Measurements from ENCODE around the gene TERT.
A peak's percentile ranks its signal among the peaks of the same experiment; 100 is the strongest.
"Not testable (repeated sequence)": the region's sequence is repeated elsewhere in the genome, so short reads cannot be mapped to it uniquely, and the experiment has no call there.

TERT gene

DNA sequence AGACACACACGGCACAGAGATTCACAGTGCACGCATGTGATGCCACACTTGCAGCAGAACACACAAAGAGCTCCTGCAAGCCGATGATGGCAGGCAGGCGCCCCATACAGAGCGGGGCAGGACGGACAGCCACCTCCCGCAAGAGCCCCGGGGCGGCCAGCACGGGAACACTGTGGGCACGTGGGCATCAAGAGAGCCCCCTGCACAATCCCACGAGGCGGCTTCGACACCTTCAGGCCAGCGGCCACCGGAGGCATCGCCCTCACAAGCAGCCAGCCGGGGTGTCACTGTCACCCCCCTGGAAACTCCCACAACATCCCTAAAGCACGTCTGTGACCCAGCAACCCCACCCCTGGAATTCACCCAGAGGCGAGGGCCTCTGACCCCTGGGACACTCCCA, 17.9 kb downstream of the TERT start:
- no peaks in the 10 kb centered on the region for H3K4me1 ChIP-seq (ENCODE audit: control insufficient read depth, insufficient read depth, low read length)
- no peak for TF ChIP-seq SCRT1 (tag by site-specific recombination; IDR thresholded peaks at IDR 0.05; ENCODE audit: borderline replicate concordance)
- ChIA-PET CTCF (interaction anchor here (0.7 kb wide), 1 partner anchor 203 kb away, joined by 5 read pairs; no protein-coding TSS in a partner anchor), POLR2A (no interaction called here)
- H3K36me3 ChIP-seq (ENCODE audit: control insufficient read depth in 2 of 2, insufficient read depth in 1 of 2, low read length in 2 of 2) = peaks cover 0 to 6% of the 10 kb centered on the region in 2 experiments; a peak in 1 of 3 replicates
- H3K4me3 ChIP-seq (ENCODE audit: low read depth, low read length) = no peak overlapping the region
- no peak overlapping the region for H3K27ac ChIP-seq (ENCODE audit: extremely low read depth, low read depth, low read length)
- H3K9me3 ChIP-seq (ENCODE audit: control insufficient read depth, insufficient read depth, low read depth, low read length) = no peaks in the 10 kb centered on the region

DNA sequence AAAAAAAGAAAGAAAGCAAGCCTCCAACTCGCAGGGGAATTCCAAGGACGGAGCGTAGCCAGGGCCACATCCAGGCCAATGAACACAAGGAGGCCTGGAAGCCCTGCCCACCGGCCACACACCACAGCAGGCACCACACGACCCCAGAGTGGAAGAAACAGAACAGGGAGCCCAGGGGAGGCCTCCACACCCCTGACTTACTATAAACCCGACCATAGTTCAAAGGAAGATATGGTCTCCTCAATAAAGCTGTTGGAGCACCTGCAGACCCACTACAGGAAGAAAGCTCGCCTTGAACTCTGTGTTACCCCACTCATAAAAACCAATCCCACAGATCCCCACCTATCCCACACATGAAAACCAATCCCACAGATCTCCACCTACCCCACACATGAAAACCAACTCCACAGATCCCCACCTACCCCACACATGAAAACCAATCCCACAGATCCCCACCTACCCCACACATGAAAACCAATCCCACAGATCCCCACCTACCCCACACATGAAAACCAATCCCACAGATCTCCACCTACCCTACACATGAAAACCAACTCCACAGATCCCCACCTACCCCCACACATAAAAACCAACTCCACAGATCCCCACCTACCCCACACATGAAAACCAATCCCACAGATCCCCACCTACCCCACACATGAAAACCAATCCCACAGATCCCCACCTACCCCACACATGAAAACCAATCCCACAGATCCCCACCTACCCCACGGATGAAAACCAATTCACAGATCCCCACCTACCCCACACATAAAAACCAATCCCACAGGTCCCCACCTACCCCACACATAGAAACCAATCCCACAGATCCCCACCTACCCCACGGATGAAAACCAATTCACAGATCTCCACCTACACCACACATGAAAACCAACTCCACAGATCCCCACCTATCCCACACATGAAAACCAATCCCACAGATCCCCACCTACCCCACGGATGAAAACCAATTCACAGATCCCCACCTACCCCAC, 19.2 kb downstream of the TERT start:
- H3K4me1 ChIP-seq (ENCODE audit: control insufficient read depth, insufficient read depth, low read length); H3K4me3 ChIP-seq (ENCODE audit: low read depth, low read length); H3K9me3 ChIP-seq (ENCODE audit: control insufficient read depth, insufficient read depth, low read depth, low read length); POLR2A ChIA-PET; H3K36me3 ChIP-seq (ENCODE audit: control insufficient read depth in 2 of 2, insufficient read depth in 1 of 2, low read length in 2 of 2); H3K27ac ChIP-seq (ENCODE audit: extremely low read depth, low read depth, low read length): not testable (repeated sequence)
- peak; percentile 32 for TF ChIP-seq ZFHX2 (tag by site-specific recombination; conservative IDR thresholded peaks at IDR 0.05)
- CTCF ChIA-PET = interaction anchor here (0.7 kb wide), 1 partner anchor 206 kb away, joined by 3 read pairs; no protein-coding TSS in a partner anchor

DNA sequence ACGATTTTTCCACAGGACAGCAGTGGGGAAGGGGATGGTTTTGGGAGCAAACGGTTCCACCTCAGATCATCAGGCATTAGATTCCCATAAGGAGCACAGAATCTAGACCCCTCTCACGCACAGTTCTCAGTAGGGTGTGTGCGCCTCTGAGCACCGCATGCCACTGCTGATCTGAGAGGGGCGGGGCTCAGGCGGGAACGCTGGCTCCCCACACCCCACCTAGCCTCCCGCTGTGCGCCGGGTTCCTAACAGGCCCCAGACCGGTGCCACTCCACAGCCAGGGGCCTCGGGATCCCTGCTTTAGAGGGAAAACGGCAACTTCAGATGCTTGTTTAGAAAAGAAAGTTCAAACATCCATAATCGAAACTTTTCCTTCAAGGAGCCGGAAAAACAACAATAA, 20.4 kb downstream of the TERT start:
- Histone ChIP-seq H3K9me3 (ENCODE audit: control insufficient read depth, insufficient read depth, low read depth, low read length) (no peaks in the 10 kb centered on the region), H3K27ac (ENCODE audit: extremely low read depth, low read depth, low read length) (no peak overlapping the region), H3K4me3 (ENCODE audit: low read depth, low read length) (no peak overlapping the region), H3K36me3 (ENCODE audit: control insufficient read depth in 2 of 2, insufficient read depth in 1 of 2, low read length in 2 of 2) (peaks cover 0 to 6% of the 10 kb centered on the region in 2 experiments; a peak in 1 of 3 replicates), H3K4me1 (ENCODE audit: control insufficient read depth, insufficient read depth, low read length) (no peaks in the 10 kb centered on the region)
- CTCF ChIA-PET = interaction anchor here (0.7 kb wide), 1 partner anchor 207 kb away, joined by 3 read pairs; no protein-coding TSS in a partner anchor
- TF ChIP-seq ZNF785 (tag by site-specific recombination; IDR thresholded peaks at IDR 0.05) = no peak
- peak; percentile 72 for TF ChIP-seq KLF1 (tag by site-specific recombination; IDR thresholded peaks at IDR 0.05)
- no peak for TF ChIP-seq HOXD13 (CRISPR knock-in tag; IDR thresholded peaks at IDR 0.05; ENCODE audit: borderline replicate concordance)
- POLR2A ChIA-PET = no interaction called here

DNA sequence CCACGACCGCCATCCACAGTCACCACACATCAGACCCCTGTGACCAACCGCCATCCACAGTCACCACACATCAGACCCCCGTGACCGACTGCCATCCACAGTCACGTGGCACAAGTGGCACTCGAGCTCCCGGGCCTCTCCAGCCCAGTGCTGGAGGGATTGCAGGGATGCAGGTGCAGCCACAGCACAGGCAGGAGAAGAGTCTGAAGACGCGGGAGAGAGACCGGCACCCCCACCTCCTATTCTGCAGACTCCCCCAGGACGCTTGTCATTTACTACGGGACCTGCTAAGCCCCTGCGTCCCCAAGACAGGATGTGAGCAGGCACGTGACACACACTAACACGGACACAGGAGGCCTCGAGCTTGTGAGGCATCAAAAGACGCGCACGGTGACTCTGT, 21.1 kb downstream of the TERT start:
- no peaks in the 10 kb centered on the region for H3K9me3 ChIP-seq (ENCODE audit: control insufficient read depth, insufficient read depth, low read depth, low read length)
- ChIA-PET CTCF (no interaction called here), POLR2A (no interaction called here)
- no peak overlapping the region for H3K27ac ChIP-seq (ENCODE audit: extremely low read depth, low read depth, low read length)
- TF ChIP-seq ZNF426 (tag by site-specific recombination; IDR thresholded peaks at IDR 0.05) (no peak), ZNF239 (tag by site-specific recombination; IDR thresholded peaks at IDR 0.05) (no peak), ZBTB17 (tag by site-specific recombination; IDR thresholded peaks at IDR 0.05) (no peak), ZBTB7A (tag by site-specific recombination; IDR thresholded peaks at IDR 0.05; ENCODE audit: low read depth) (no peak), ZNF133 (tag by site-specific recombination; IDR thresholded peaks at IDR 0.05) (no peak), ZNF214 (tag by site-specific recombination; IDR thresholded peaks at IDR 0.05; ENCODE audit: borderline replicate concordance) (no peak), ZSCAN30 (tag by site-specific recombination; IDR thresholded peaks at IDR 0.05) (no peak)
- no peaks in the 10 kb centered on the region for H3K4me1 ChIP-seq (ENCODE audit: control insufficient read depth, insufficient read depth, low read length)
- H3K4me3 ChIP-seq (ENCODE audit: low read depth, low read length) = no peak overlapping the region
- H3K36me3 ChIP-seq (ENCODE audit: control insufficient read depth in 2 of 2, insufficient read depth in 1 of 2, low read length in 2 of 2) = peaks cover 0 to 6% of the 10 kb centered on the region in 2 experiments; a peak in 1 of 3 replicates

DNA sequence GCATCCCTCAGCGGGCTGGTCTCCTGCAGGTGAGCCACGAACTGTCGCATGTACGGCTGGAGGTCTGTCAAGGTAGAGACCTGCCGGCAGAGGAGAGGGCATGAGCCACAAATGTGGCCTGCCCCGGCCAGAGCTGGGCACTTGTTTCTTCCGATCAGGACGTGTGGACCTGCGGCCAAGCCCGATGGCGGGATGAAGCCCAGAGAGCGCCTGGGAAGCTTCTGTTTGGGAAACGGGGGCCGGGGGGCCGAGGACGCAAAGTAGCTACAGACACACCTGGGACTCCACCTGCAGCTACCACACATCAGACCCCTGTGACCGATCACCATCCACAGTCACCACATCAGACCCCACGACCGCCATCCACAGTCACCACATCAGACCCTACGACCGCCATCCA, 22.7 kb downstream of the TERT start:
- Histone ChIP-seq H3K27ac (ENCODE audit: extremely low read depth, low read depth, low read length) (no peak overlapping the region), H3K4me3 (ENCODE audit: low read depth, low read length) (no peak overlapping the region), H3K9me3 (ENCODE audit: control insufficient read depth, insufficient read depth, low read depth, low read length) (no peaks in the 10 kb centered on the region), H3K36me3 (ENCODE audit: control insufficient read depth in 2 of 2, insufficient read depth in 1 of 2, low read length in 2 of 2) (no peaks in the 10 kb centered on the region), H3K4me1 (ENCODE audit: control insufficient read depth, insufficient read depth, low read length) (no peaks in the 10 kb centered on the region)
- ChIA-PET CTCF (no interaction called here), POLR2A (no interaction called here)
- TF ChIP-seq KLF7 (tag by site-specific recombination; IDR thresholded peaks at IDR 0.05; ENCODE audit: borderline replicate concordance) (no peak), MZF1 (tag by site-specific recombination; IDR thresholded peaks at IDR 0.05; ENCODE audit: borderline replicate concordance) (no peak), ZNF561 (tag by site-specific recombination; IDR thresholded peaks at IDR 0.05; ENCODE audit: borderline replicate concordance) (no peak)
- TF ChIP-seq, protein P1, sequence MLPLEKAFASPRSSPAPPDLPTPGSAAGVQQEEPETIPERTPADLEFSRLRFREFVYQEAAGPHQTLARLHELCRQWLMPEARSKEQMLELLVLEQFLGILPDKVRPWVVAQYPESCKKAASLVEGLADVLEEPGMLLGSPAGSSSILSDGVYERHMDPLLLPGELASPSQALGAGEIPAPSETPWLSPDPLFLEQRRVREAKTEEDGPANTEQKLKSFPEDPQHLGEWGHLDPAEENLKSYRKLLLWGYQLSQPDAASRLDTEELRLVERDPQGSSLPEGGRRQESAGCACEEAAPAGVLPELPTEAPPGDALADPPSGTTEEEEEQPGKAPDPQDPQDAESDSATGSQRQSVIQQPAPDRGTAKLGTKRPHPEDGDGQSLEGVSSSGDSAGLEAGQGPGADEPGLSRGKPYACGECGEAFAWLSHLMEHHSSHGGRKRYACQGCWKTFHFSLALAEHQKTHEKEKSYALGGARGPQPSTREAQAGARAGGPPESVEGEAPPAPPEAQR (tag by site-specific recombination; IDR thresholded peaks at IDR 0.05) = no peak
- TF ChIP-seq, protein P2, sequence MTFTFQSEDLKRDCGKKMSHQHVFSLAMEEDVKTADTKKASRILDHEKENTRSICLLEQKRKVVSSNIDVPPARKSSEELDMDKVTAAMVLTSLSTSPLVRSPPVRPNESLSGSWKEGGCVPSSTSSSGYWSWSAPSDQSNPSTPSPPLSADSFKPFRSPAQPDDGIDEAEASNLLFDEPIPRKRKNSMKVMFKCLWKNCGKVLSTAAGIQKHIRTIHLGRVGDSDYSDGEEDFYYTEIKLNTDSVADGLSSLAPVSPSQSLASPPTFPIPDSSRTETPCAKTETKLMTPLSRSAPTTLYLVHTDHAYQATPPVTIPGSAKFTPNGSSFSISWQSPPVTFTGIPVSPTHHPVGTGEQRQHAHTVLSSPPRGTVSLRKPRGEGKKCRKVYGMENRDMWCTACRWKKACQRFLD (tag by site-specific recombination; IDR thresholded peaks at IDR 0.05) = no peak
- TF ChIP-seq, protein P3, sequence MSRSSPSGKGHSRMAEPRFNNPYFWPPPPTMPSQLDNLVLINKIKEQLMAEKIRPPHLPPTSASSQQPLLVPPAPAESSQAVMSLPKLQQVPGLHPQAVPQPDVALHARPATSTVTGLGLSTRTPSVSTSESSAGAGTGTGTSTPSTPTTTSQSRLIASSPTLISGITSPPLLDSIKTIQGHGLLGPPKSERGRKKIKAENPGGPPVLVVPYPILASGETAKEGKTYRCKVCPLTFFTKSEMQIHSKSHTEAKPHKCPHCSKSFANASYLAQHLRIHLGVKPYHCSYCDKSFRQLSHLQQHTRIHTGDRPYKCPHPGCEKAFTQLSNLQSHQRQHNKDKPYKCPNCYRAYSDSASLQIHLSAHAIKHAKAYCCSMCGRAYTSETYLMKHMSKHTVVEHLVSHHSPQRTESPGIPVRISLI (tag by site-specific recombination; IDR thresholded peaks at IDR 0.05) = no peak
